Activated T-cell treated with anti-CD3 and anti-CD28 coated beads for 1 hour (primary cell): ENCODE data around the gene IKBIP.
"Not testable (repeated sequence)": the region's sequence is repeated elsewhere in the genome, so short reads cannot be mapped to it uniquely, and the experiment has no call there.

ENCODE experiments used
- DNase-seq: peaks from one replicate; pipeline ENCODE4 v3.0.0-alpha.2; 2020; ENCODE audit warnings: low read depth

The IKBIP gene

GRCh38 chr12:98644712-98645571 is at the start of gene IKBIP, which contains the start of gene APAF1:
Gene IKBIP, minus strand, starts transcription at chr12:98644788. Its CDS starts 87 bp downstream, at chr12:98644701.
Gene APAF1, plus strand, starts transcription at chr12:98645290. Its CDS starts 3,070 bp downstream, at chr12:98648360.
- peak; percentile 96 for DNase-seq

- DNase-seq, result no peak
Measured at GRCh38 chr12:98691351-98691750, 46.8 kb upstream of the IKBIP start.

- DNase-seq, result no peak
Measured at GRCh38 chr12:98686603-98687002, 42.0 kb upstream of the IKBIP start.

GRCh38 chr12:98684199-98684598 is 39.6 kb upstream of the IKBIP start:
- no peak for DNase-seq

GRCh38 chr12:98679611-98680005 is 35.0 kb upstream of the IKBIP start:
- DNase-seq, result no peak

GRCh38 chr12:98678946-98679610 is 34.5 kb upstream of the IKBIP start:
- no peak for DNase-seq

- no peak for DNase-seq
Measured at GRCh38 chr12:98678236-98678945, 33.8 kb upstream of the IKBIP start.

GRCh38 chr12:98674841-98675240 is 30.3 kb upstream of the IKBIP start:
- no peak for DNase-seq

- no peak for DNase-seq
Measured at GRCh38 chr12:98671459-98671858, 26.9 kb upstream of the IKBIP start.

- no peak for DNase-seq
Measured at GRCh38 chr12:98669751-98670150, 25.2 kb upstream of the IKBIP start.

GRCh38 chr12:98660521-98660920 is 15.9 kb upstream of the IKBIP start:
- no peak for DNase-seq

- no peak for DNase-seq
Measured at GRCh38 chr12:98656289-98657101, 11.9 kb upstream of the IKBIP start.

- DNase-seq, result no peak
Measured at GRCh38 chr12:98653866-98654493, 9.4 kb upstream of the IKBIP start.

GRCh38 chr12:98651328-98651727 is 6.7 kb upstream of the IKBIP start:
- no peak for DNase-seq

GRCh38 chr12:98646294-98647090 is 1.9 kb upstream of the IKBIP start:
- DNase-seq, result no peak

GRCh38 chr12:98645572-98646067 is 1.0 kb upstream of the IKBIP start:
- DNase-seq, result peak; percentile 2

- no peak for DNase-seq
Measured at GRCh38 chr12:98644433-98644711, 216 bp downstream of the IKBIP start.

- DNase-seq, result not testable (repeated sequence)
Measured at GRCh38 chr12:98642801-98643200, 1.8 kb downstream of the IKBIP start.

GRCh38 chr12:98639491-98639890 is 5.1 kb downstream of the IKBIP start:
- no peak for DNase-seq

GRCh38 chr12:98638009-98638408 is 6.6 kb downstream of the IKBIP start:
- DNase-seq, result no peak
